HL-60/S4 treated with phorbol 12-myristate 13-acetate at 8.2 ng/mL for 4 days and 3 days (cell line): ENCODE measurements around the gene SPHK1.

Experiments used
- in situ Hi-C: fragments of 300-500 bp; cut with MboI; formaldehyde crosslinking; loops from 2 replicates; pipeline ENCODE4 v1.15.0; 2022; ENCODE audit warnings: low sequenced_read_pairs

The SPHK1 gene

DNA sequence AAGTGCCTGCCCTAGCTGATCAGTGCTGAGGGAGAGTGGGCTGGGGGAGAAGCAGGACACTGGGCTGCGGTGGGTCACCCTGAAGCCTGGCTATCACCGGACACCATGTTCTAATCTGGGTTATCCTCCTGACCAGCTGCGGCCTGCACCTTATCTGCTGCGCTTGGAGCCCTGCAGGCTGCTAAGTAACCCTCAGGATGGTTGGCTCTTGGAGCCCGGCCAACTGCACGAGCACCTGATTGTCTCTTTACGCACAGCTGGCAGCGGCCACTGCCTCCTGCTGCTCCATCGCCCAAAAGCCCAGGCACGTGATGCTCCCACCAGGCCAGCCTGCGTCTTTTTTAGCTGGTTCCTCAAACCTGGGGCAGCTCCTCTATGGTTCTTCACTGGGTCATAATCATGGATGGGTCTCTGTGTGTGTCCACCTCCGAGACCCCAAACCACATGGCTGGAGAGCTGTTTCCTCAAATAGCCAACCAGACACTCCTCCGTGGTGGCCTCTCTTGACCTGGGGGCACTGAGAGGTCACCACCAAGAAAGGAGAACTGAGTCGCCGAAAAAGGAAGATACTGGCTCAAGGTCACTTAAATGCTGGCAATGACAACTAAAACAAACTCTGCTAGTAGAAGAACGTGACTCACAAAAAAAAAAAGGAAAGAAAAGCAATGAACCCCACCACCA, 21.7 kb downstream of the SPHK1 start:
- in situ Hi-C loops, result no loop called here

DNA sequence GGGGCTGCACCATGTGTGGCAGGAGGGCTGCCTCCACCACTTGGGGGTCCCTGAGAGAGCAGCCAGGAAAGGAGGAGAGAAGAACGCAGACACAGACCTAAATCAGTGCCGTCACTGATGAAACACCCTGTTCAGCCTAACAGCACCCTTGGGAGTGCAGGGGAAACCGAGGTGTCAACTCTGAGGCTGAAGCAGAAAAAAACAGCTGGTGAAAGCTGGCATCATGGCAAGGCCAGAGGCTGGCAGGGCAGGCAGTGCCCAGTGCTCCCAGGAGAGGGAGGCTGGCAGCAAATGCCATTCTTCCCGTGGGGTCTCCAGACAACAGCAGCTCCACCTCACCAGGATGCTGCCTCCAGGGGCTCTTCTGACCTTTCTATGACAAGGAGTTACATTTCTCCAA, 23.1 kb downstream of the SPHK1 start:
- in situ Hi-C loops, result no loop called here

DNA sequence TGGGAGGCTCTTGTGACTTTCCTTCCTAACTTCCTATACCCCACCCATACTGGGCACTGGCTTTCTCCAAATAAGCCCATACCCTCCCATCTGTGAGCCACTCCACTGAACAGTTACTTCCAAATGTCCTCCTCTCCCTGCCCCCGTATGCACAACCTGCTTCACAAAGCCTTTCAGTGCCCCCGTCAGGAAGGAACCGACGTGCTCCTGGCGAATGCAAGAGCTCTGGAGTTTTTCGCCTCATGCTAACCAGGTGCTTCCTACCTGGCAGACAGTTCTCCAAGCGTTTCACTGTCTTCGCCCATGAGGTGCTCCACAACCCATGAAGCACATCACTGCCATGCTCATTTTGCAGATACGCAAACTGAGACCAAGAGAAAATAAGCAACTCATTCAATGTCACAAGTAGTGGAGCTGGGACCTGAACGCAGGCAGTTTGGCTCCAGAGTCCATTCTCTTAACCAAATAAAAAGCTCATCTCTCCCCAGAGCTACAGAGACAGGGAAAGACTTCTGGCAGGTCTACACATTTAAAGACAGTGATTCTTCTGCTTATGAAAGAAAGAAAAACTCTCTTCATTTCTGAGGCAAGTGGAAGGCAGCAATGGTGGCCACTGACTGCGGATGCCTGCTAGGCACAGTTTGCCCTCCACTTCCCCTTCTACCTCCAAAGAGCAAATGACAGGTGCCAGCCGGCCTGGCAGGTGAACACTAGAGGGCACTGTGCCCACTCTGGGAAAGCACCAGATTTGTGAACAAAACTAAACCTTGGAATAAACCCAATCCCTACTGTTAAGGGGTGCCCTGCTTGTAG, 23.8 kb downstream of the SPHK1 start:
- in situ Hi-C loops, result no loop called here

DNA sequence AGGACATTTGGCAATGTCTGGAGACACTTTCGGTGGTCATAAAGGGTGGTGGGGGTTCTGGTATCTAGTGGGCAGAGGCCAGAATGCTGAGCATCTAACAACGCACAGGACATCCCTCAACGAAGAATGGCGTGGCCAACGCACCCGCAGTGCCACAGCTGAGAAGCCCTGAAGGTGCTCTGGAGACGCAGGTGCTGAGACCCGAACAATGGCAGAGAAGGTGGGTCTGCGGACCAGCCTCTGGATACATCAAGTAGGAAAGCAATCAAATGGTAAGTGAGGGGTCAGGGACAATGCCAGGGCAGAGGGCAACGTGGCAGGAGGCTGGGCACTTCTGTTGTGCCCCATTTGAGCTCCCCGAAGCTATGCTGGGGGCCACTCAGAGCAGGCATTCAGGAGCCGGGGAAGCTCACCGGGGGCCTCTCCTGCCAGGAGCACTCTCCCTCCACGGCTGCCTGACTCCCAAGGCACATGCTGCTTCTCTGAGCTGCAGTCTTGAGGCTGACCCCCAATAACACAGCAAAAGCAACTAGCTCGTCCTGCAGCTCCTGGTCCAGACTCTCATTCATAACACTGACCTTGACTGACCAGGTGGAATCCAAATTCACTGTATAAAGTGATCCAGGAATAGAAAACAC, 26.0 kb downstream of the SPHK1 start:
- in situ Hi-C loops, result no loop called here

DNA sequence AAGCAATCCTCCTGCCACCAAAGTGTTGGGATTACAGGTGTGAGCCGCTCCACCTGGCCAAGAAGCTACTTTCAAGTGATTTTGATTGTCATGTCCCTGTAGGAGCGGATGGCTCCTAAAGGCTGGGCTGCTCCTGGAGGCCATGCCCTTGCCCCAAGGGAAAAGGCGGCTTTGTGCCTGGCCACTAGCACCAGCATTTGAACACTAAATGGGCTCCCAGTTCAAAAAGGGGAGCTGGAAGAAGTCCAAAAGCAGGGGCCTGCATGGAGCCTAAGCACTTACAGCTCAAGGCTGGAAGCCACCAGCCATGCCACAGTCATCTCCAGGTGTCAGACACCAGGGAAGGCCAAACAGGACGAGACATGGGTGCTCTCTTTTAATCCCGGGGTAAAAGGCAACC, 26.8 kb downstream of the SPHK1 start:
- in situ Hi-C loops, result no loop called here

DNA sequence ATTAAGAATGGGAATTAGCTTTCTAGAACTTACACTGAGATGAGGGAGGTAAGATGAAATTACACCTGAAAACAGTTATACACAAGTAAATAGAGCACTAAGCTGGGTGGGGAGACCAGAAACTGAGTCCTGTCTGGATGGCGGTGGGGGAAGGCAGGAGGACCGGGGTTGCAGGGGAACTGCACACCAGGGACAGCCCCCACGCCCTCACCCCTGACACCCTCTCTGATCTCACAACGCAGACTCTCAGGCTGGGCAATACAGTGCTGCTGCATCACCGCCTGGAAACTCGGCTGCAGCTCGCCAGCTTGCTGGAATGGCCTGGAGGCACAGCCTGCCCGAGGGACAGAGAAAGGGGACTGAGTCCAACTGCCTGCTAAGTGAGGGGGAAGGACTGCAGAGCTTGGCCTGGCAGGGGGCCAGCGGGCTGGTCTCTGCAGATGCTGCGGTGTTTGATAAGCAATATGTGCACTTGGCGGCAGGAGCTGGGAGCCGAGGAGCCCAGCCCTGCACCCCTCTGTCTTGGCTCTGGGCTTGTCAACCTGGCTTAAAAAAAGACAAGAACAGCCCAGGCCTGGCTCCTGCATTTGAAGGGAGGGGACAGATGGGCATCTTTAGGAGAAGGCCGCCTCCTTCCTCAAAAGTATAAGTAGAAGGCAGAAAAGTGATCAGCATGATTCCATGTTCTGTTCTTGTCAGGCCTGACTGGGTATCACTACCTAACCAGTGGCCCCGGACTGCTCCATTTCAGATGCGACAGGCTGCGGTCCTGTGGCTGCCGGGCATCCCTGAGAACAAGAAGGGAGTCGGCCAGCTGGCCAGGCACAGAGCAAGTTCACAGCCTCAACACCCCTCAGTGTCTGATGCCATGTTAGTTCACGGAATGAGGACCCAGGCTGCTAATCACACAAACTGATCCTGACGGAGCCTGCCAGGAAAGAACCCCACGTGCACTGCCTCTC, 30.2 kb downstream of the SPHK1 start:
- in situ Hi-C loops, result no loop called here

DNA sequence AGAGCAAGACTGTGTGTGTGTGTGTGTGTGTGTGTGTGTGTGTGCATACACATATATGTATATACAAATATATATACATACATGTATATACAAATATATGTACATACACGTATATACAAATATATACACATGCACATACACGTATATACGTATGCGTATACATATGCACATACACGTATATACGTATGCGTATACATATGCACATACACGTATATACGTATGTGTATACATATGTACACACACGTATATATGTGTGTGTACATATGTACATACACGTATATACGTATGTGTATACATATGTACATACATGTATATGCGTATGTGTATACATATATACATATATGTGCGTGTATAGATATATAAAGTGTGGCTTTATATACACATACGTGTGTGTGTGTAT, 31.4 kb downstream of the SPHK1 start:
- in situ Hi-C loops, result no loop called here

DNA sequence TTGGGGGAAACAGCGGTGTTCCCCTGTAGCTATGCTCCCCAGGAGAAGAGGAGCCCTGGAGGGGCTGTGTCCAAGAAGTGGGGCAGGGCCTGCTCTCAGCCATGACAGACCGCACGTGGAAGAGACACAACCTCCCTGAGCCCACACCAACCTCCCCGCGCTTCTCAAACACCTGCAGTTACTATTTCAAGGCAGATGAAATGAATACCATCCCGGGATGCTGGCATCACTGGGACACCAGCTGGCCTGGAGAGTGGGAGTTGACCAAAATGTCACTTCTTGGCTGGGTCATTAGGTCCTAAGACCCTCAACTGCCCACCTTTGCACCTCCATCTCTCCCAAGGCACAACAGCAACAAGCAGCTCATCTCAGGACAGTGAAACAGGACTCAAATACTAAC, 32.0 kb downstream of the SPHK1 start:
- in situ Hi-C loops, result no loop called here

DNA sequence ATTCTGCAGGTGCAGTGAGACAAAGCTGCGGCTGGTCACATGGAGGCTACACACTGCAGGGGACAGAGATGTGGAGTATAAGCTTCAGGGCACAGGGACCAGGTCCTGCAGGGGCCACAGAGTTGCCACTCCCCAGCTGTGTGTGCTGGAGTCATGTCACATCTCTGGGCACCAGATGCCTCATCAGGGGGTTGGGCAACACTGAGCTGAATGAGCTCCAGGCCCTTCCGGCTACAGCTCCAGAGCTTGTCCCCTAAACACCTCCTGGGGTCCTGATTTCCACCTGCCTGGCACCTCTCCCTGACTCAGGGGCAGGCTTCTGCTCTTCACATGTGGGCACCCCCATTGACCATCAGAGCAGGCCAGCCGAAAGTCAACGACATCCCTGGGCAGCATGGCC, 32.5 kb downstream of the SPHK1 start:
- in situ Hi-C loops, result no loop called here

DNA sequence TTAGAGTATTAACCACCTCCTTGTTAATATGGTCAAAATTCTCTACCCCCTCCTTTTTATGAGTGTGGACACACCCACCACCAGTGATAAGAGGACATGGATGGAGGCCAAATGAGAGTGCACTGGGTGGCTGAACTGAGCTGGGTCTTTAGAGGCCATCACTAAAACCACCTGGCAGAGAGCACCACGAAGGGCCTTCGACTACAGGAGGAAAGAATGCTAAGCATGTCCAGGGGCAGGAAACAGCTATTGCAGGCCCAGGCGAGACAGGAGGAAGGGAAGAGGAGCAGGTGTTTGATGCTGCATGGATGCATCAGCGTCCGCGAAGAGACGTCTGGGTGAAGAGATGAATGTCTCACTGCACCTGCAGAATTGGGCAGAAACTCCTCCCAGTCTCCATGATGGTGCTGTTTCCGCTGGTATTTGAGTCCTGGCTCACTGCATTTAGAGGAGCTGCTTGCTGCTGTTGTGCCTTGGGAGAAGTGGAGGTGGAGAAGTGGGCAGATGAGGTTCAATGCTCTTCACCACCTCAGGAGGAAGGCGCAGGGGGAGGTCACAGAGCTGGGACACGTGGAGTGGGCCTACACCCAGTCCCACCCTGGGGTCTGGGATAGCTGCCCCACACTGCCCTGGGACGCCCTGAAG, 33.2 kb downstream of the SPHK1 start:
- in situ Hi-C loops, result no loop called here

DNA sequence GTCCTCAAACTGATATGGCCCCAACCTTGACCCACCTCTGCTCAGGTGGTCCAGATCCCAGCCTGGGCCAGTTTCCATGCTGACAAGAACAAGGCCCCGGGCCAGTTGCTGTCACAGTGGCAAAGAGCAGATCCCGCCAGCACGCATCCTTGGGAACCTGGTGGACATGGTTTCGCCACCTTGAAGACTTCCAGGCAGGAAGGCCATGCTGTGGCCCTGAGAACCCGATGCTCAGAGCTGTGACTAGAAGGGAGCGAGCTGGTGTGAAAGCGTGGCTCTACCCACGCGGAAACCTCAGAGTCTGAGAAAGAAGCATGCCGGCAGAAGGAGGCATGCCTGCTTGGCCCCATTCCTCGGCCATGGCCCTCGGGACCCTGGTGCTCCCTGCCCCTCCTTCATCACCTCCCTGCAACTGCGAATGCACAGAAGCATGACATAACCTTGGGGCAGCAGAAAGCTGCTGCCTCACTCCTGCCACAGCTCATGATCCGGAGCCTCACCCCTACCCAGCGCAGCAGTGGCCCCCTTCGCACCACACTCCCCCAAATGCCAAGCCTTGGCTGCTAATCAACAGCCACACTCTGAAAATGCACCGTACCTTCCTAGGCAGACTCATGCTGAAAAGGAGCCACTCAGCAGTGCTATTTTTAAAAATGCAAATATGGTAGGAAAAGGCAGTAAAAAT, 35.3 kb downstream of the SPHK1 start:
- in situ Hi-C loops, result no loop called here

DNA sequence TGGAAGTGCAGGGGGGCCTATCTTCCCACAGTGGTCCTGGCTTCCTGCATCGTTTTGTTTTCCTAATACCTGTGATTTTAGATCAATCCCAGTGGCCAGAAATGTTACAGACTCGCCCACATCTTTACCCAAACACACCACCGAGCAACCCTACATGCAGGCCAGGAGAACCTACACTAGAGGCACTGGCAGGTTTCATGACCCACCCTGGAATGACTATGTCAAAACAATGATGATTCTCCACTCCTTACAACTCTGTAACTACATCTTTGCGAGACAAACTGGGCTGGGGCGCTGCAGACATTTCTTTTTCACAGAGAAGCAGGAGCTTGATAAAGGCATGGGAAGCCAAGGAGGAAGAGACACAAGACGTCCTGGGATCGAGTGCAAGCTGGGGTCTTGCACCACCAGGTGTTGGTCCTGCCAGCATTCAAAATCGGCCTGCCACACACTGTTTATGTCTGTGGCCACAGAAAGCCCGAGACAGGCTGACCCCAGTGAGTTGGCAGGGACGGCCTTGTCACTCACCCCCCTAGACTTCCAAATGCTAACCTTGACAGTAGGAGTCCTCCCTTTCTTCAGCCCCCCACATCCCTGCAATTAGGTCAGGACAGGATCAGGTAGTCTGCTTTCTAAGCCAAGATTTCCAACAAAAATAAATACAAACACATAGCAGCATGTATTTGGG, 36.1 kb downstream of the SPHK1 start:
- in situ Hi-C loops, result no loop called here

DNA sequence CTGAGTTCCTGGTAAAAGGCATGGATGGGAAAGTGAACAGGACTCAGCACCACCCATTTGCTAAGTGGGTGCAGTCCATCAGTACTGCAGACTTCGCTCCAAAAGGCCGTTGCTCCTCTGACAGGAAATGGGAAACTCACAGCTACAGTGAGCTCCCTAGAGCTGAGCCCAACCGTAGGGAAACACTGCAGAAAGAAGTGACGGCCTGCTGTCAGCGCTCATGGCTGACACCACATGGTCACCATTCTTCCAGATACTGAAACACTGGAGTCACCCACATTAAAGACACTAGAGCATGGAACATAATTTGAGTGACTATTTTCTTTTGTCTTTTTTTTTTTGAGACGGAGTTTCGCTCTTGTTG, 36.6 kb downstream of the SPHK1 start:
- in situ Hi-C loops, result no loop called here

DNA sequence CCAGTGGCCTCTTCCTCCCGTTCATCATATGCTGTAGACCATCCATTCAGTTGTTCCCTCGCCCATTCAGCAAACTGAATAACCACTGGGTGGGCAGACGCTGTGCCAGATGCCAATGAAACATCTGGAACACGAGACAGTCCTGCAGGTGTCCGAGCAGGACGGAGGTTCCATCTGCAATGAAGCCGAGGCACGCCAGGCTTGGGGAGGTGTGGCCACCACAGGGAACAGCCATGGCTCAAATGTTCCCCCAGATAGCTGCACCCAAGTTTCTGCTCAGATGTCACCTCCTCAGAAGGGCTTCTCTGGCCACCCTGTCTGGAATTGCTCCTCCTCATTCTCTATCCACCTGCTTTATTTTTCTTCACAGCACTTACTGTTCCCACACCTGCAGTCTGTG, 38.0 kb downstream of the SPHK1 start:
- in situ Hi-C loops, result no loop called here

DNA sequence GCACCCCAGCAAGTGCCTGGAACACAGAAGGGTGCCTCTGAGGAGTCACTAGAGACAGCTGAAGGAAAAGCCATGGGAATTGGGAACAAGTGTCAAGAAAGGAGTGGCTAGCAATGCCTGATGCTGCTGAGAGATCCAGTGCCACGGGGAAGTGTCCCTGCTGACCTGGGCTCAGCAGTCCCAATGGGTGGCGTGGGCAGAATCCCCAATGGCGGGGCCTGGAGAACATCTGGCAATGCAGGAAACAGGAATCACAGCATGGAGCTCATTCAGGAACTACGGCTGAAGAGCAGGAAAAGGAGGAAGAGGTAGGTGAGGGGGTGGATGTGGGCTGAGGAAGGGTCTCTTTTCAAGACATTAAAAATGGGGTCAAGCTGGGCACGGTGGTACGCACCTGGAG, 38.5 kb downstream of the SPHK1 start:
- in situ Hi-C loops, result no loop called here

DNA sequence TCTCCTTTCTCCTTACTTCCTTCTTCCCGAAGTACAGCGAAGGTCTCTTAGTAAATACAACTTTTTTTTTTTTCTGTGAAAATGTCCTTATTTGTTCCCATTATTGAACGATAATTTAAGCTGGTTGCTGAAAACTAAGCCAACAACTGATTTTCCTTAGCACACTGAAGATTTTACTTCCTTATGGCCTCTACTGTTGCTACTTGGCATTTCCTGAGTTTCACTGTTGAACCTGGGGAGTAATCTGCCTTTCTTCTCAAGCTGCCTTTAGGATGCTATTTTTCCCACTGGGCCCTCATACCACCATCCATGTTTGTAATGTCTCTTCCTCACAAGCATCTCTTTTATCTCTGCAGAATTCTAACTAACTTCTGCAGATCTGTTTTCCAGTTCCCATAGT, 42.4 kb downstream of the SPHK1 start:
- in situ Hi-C loops, result no loop called here

DNA sequence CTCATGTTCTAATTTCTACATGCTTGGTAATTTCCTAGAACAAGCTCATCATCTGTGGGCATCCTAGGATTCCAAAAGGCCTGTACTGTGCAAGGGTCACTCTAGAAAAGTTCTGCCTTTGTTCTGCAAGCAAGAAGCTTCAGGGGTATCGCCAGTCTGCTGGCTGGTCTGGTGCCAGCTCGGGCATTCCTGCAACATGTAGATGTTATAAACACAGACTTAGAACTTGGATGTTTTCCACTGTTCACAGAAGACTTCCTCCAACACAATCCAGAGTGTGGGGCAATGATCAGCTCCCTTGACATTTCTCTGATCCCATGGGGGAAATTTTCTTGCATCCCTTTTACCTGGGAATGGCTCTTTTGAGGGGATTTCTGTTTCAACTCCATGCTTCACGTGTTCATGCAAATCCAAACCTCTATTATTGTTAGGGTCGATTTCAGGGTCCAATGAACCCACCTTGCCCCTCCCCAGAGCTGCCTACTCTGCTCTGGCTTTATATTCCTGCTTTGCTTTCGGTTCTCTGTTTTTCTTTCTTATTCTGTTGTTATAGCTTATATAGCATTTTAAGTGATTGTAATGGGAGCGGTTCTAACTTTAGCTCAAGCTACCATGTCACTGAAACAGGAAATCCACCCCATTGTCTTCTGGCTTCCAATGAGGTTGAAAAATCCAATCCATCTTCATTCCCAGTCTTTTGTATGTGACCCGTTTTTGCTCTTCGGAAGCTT, 43.3 kb downstream of the SPHK1 start:
- in situ Hi-C loops, result no loop called here

DNA sequence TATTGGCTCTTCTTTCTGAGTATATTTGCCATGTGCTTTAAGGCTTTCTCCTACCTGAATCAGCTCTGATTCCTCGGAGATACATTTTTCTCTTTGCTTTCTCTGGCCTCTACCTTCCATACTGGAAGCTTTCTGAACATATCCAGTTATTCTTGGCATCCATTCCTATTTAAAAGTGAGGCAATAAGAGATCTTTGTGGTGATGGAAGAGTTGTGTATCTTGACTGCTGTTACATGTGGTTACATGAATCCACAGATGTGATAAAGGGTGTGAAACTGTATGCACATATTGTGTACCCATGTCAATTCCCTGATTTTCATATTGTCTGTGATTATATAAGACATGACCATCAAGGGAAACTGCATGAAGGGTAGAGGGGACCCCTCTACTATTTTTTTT, 44.1 kb downstream of the SPHK1 start:
- in situ Hi-C loops, result no loop called here

DNA sequence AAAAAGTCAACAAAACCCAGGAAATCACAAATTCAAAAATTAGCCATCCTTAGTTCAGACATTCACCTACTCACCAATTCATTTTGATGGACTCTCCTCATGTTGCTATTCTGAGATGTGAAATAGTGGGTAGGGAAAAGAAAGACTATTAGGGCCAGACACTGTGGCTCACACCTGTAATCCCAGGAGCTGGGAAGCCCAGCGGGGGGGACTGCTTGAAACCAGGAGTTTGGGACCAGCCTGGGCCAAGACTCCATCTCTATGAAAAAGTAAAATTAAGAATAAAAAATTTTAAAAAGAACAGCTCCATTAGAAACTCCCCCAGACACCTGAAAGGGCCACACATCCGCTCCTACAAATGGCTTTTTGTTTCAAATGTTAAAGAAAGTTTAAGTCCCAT, 47.1 kb downstream of the SPHK1 start:
- in situ Hi-C loops, result no loop called here
